Uterus (tissue), 4 donors: ENCODE results near the gene CARS1. TPM values are rescaled to one million over a fixed set of nuclear protein-coding genes. Genes with fewer than 3 reads are reported as not detected.

ENCODE experiments used
- DNase-seq, 2 donors: peaks; one replicate each; pipeline ENCODE4 v3.0.0-alpha.2; 2019 to 2020
- H3K27ac ChIP-seq, 2 donors: fragments of 200-600 bp; sonication (generic); 1 replicate in 1 of 2; 2 replicates in 1 of 2; pipeline ENCODE4 v1.5.1; 2016 to 2018
- H3K27me3 ChIP-seq, 2 donors: fragments of 200-600 bp; sonication (generic); one replicate each; pipeline ENCODE4 v1.5.1; 2018 to 2019; ENCODE audit warnings: control low read depth in 1 of 2
- H3K36me3 ChIP-seq, 2 donors: fragments of 200-600 bp; sonication (generic); one replicate each; pipeline ENCODE4 v1.5.1; 2019; ENCODE audit warnings: control low read depth in 1 of 2
- H3K4me1 ChIP-seq, 2 donors: fragments of 200-600 bp; sonication (generic); one replicate each; pipeline ENCODE4 v1.5.1; 2018 to 2019; ENCODE audit warnings: control low read depth in 1 of 2
- H3K4me3 ChIP-seq, 2 donors: fragments of 200-600 bp; sonication (generic); 1 replicate in 1 of 2; 2 replicates in 1 of 2; pipeline ENCODE4 v1.5.1; 2018 to 2019; ENCODE audit warnings: mild to moderate bottlenecking in 1 of 2
- H3K9me3 ChIP-seq, 2 donors: fragments of 200-600 bp; sonication (generic); one replicate each; pipeline ENCODE4 v1.5.1; 2019; ENCODE audit warnings: control low read depth in 1 of 2
- CTCF ChIP-seq, 4 experiments: fragments of 200-600 bp in 2 of 4; fragments of 450-650 bp in 2 of 4; sonication (generic) in 2 of 4; IDR thresholded peaks; one replicate each; pipeline ENCODE4 v1.5.1; 2016 to 2019; ENCODE audit warnings: antibody characterized with exemption in 4 of 4, mild to moderate bottlenecking in 2 of 4, moderate library complexity in 1 of 4
- POLR2A ChIP-seq, 2 donors: fragments of 450-650 bp; IDR thresholded peaks; one replicate each; pipeline ENCODE4 v1.6.1; 2016; ENCODE audit warnings: antibody characterized with exemption in 2 of 2, mild to moderate bottlenecking in 1 of 2, moderate library complexity in 1 of 2
- intact Hi-C: fragments of 100-400 bp; cut with DNase I; formaldehyde crosslinking; loops from one replicate; pipeline ENCODE4 v1.15.1; 2023; ENCODE audit warnings: low total_unique reads
- total RNA-seq, 4 donors: library from RNA; depleted of rRNA in 3 of 4; stranded (reverse); fragments of >200 nt in 3 of 4; gene quantifications; one replicate each; pipeline versions ENCODE4 v1.1.0 to v1.2.4, GENCODE V29; 2014 to 2023
- donor health status: DM: yes; HTN: yes; CAD: no.

Gene CARS1
- total RNA-seq, 4 donors from 2014 or later = 13.2 to 39.5 (median 27.4) TPM

- no peak for TF ChIP-seq POLR2A (IDR thresholded peaks at IDR 0.05)
- no peak for TF ChIP-seq CTCF (IDR thresholded peaks at IDR 0.05)
- DNase-seq = no peak
- H3K4me3 ChIP-seq = no peak overlapping the region
- H3K27ac ChIP-seq = no peak overlapping the region
- H3K27me3 ChIP-seq = no peaks in the 10 kb centered on the region
- H3K9me3 ChIP-seq = no peaks in the 10 kb centered on the region
- no peaks in the 10 kb centered on the region for H3K4me1 ChIP-seq
- H3K36me3 ChIP-seq = no peaks in the 10 kb centered on the region
- intact Hi-C loops = no loop called here
Observed at GRCh38 chr11:3085052-3085451, 27.8 kb upstream of the CARS1 start.

- no peak overlapping the region for H3K27ac ChIP-seq
- no peaks in the 10 kb centered on the region for H3K4me1 ChIP-seq
- no peak overlapping the region for H3K4me3 ChIP-seq
- no peaks in the 10 kb centered on the region for H3K36me3 ChIP-seq
- H3K9me3 ChIP-seq = no peaks in the 10 kb centered on the region
- intact Hi-C loops = no loop called here
- TF ChIP-seq CTCF (IDR thresholded peaks at IDR 0.05) = no peak
- no peak for TF ChIP-seq POLR2A (IDR thresholded peaks at IDR 0.05)
- DNase-seq = no peak
- H3K27me3 ChIP-seq = no peaks in the 10 kb centered on the region
Observed at GRCh38 chr11:3083321-3083720, 26.1 kb upstream of the CARS1 start.

- no peak overlapping the region for H3K4me3 ChIP-seq
- no peaks in the 10 kb centered on the region for H3K36me3 ChIP-seq
- TF ChIP-seq CTCF (IDR thresholded peaks at IDR 0.05) (no peak), POLR2A (IDR thresholded peaks at IDR 0.05) (no peak)
- no peak overlapping the region for H3K27ac ChIP-seq
- no peaks in the 10 kb centered on the region for H3K27me3 ChIP-seq
- intact Hi-C loops = no loop called here
- DNase-seq = no peak
- H3K4me1 ChIP-seq = no peaks in the 10 kb centered on the region
- no peaks in the 10 kb centered on the region for H3K9me3 ChIP-seq
Observed at GRCh38 chr11:3081386-3081751, 24.1 kb upstream of the CARS1 start.

- Histone ChIP-seq H3K4me1 (no peaks in the 10 kb centered on the region), H3K27ac (no peak overlapping the region), H3K27me3 (no peaks in the 10 kb centered on the region), H3K36me3 (no peaks in the 10 kb centered on the region), H3K9me3 (no peaks in the 10 kb centered on the region), H3K4me3 (no peak overlapping the region)
- TF ChIP-seq POLR2A (IDR thresholded peaks at IDR 0.05) = no peak
- TF ChIP-seq CTCF (IDR thresholded peaks at IDR 0.05) = no peak
- no peak for DNase-seq
- intact Hi-C loops = no loop called here
Observed at GRCh38 chr11:3080733-3081385, 23.6 kb upstream of the CARS1 start.

GRCh38 chr11:3080104-3080503 lies 22.9 kb upstream of the CARS1 start:
- Histone ChIP-seq H3K36me3 (no peaks in the 10 kb centered on the region), H3K27ac (no peak overlapping the region), H3K9me3 (no peaks in the 10 kb centered on the region), H3K4me3 (no peak overlapping the region), H3K4me1 (no peaks in the 10 kb centered on the region), H3K27me3 (no peaks in the 10 kb centered on the region)
- no peak for DNase-seq
- TF ChIP-seq CTCF (IDR thresholded peaks at IDR 0.05) (no peak), POLR2A (IDR thresholded peaks at IDR 0.05) (no peak)
- intact Hi-C loops = no loop called here
